ENCODE data around the gene CRCP. TPM values are rescaled to one million over a fixed set of nuclear protein-coding genes. Genes with fewer than 3 reads are reported as not detected.

Gene CRCP
- 31.1 and 38.2 TPM in 2 replicates for total RNA-seq

GRCh38 chr7:66114743-66115649, at the start of gene CRCP:
CRCP (plus strand) TSS chr7:66114847; CDS start chr7:66114963, 116 bp downstream.

GRCh38 chr7:66075590-66076461, 38.8 kb upstream of the CRCP start, which contains the start of gene ASL:
ASL (plus strand) TSS chr7:66075819; CDS start chr7:66076082, 263 bp downstream.

Other genes starting within 250 kb of the CRCP start
- gene VKORC1L1, start 241.8 kb upstream of the CRCP start, total RNA-seq: 12.9 and 13.4 TPM in 2 replicates
- gene GUSB, start 132.6 kb upstream of the CRCP start, total RNA-seq: 23.5 and 28.7 TPM in 2 replicates
- 35.1 and 59.9 TPM in 2 replicates for gene ASL, start 39.0 kb upstream of the CRCP start, total RNA-seq
- gene TPST1, start 90.5 kb downstream of the CRCP start, total RNA-seq: 94.5 and 154 TPM in 2 replicates